ENCODE data around the gene SKAP1.

DNA sequence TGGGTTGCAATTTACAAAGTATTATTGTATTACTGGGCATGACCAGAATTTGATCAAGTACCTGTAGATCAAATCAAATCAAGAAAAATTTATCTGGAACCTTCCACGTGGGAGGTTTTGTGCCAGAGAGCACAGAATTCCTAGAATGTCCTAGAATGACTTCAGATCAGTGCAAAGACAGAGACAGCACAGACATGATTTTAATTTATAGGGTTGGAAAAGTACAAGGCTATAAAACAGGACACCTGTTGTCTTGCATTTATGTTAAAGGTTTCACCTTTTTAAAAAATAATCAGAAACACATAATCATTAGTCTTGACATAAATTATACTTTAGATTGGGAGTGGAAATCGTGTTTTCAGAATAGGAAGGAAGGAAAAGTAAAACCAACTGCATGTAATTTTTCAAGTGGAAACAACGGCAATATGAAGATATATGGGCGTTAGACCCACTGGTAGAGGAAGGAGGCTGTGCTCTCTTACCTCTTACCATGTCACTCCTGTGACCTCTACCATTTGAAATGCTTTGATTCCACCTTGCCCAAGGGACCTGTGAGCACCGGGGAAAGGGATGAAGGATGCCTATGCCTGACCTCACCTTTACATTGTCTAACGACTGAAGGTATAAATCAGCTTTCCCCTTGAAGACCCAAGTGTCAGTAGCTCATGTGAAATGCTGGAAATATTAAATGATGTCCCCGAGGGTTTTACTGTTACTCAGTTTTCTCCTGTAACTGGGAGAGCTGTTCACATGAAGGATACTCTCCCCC is 222.1 kb downstream of the SKAP1 start:
- TF ChIP-seq, protein P1, sequence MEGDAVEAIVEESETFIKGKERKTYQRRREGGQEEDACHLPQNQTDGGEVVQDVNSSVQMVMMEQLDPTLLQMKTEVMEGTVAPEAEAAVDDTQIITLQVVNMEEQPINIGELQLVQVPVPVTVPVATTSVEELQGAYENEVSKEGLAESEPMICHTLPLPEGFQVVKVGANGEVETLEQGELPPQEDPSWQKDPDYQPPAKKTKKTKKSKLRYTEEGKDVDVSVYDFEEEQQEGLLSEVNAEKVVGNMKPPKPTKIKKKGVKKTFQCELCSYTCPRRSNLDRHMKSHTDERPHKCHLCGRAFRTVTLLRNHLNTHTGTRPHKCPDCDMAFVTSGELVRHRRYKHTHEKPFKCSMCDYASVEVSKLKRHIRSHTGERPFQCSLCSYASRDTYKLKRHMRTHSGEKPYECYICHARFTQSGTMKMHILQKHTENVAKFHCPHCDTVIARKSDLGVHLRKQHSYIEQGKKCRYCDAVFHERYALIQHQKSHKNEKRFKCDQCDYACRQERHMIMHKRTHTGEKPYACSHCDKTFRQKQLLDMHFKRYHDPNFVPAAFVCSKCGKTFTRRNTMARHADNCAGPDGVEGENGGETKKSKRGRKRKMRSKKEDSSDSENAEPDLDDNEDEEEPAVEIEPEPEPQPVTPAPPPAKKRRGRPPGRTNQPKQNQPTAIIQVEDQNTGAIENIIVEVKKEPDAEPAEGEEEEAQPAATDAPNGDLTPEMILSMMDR (conservative IDR thresholded peaks at IDR 0.05; ENCODE audit: low read depth in 2 of 2): no peak
- no peak for TF ChIP-seq EZH2 (IDR thresholded peaks at IDR 0.05; ENCODE audit: low read depth, unreplicated experiment)
- TF ChIP-seq JUNB (IDR thresholded peaks at IDR 0.05; ENCODE audit: unreplicated experiment): no peak
- TF ChIP-seq NANOG (IDR thresholded peaks at IDR 0.05; ENCODE audit: borderline replicate concordance): no peak
- TF ChIP-seq, protein P2, sequence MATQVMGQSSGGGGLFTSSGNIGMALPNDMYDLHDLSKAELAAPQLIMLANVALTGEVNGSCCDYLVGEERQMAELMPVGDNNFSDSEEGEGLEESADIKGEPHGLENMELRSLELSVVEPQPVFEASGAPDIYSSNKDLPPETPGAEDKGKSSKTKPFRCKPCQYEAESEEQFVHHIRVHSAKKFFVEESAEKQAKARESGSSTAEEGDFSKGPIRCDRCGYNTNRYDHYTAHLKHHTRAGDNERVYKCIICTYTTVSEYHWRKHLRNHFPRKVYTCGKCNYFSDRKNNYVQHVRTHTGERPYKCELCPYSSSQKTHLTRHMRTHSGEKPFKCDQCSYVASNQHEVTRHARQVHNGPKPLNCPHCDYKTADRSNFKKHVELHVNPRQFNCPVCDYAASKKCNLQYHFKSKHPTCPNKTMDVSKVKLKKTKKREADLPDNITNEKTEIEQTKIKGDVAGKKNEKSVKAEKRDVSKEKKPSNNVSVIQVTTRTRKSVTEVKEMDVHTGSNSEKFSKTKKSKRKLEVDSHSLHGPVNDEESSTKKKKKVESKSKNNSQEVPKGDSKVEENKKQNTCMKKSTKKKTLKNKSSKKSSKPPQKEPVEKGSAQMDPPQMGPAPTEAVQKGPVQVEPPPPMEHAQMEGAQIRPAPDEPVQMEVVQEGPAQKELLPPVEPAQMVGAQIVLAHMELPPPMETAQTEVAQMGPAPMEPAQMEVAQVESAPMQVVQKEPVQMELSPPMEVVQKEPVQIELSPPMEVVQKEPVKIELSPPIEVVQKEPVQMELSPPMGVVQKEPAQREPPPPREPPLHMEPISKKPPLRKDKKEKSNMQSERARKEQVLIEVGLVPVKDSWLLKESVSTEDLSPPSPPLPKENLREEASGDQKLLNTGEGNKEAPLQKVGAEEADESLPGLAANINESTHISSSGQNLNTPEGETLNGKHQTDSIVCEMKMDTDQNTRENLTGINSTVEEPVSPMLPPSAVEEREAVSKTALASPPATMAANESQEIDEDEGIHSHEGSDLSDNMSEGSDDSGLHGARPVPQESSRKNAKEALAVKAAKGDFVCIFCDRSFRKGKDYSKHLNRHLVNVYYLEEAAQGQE (IDR thresholded peaks at IDR 0.05; ENCODE audit: unreplicated experiment): no peak
- no peak for TF ChIP-seq POLR2AphosphoS5 (IDR thresholded peaks at IDR 0.05; ENCODE audit: low read depth)
- TF ChIP-seq CREB1 (CRISPR knock-in tag; IDR thresholded peaks at IDR 0.05; ENCODE audit: low read depth): no peak
- TF ChIP-seq, protein P3, sequence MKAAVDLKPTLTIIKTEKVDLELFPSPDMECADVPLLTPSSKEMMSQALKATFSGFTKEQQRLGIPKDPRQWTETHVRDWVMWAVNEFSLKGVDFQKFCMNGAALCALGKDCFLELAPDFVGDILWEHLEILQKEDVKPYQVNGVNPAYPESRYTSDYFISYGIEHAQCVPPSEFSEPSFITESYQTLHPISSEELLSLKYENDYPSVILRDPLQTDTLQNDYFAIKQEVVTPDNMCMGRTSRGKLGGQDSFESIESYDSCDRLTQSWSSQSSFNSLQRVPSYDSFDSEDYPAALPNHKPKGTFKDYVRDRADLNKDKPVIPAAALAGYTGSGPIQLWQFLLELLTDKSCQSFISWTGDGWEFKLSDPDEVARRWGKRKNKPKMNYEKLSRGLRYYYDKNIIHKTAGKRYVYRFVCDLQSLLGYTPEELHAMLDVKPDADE (IDR thresholded peaks at IDR 0.05): no peak
- no peak for TF ChIP-seq EZH2phosphoT487 (IDR thresholded peaks at IDR 0.05; ENCODE audit: unreplicated experiment)
- TF ChIP-seq ZNF331 (CRISPR knock-in tag; IDR thresholded peaks at IDR 0.05; ENCODE audit: low read depth): no peak
- TF ChIP-seq ZNF114 (CRISPR knock-in tag; IDR thresholded peaks at IDR 0.05): no peak
- TF ChIP-seq, protein P4, sequence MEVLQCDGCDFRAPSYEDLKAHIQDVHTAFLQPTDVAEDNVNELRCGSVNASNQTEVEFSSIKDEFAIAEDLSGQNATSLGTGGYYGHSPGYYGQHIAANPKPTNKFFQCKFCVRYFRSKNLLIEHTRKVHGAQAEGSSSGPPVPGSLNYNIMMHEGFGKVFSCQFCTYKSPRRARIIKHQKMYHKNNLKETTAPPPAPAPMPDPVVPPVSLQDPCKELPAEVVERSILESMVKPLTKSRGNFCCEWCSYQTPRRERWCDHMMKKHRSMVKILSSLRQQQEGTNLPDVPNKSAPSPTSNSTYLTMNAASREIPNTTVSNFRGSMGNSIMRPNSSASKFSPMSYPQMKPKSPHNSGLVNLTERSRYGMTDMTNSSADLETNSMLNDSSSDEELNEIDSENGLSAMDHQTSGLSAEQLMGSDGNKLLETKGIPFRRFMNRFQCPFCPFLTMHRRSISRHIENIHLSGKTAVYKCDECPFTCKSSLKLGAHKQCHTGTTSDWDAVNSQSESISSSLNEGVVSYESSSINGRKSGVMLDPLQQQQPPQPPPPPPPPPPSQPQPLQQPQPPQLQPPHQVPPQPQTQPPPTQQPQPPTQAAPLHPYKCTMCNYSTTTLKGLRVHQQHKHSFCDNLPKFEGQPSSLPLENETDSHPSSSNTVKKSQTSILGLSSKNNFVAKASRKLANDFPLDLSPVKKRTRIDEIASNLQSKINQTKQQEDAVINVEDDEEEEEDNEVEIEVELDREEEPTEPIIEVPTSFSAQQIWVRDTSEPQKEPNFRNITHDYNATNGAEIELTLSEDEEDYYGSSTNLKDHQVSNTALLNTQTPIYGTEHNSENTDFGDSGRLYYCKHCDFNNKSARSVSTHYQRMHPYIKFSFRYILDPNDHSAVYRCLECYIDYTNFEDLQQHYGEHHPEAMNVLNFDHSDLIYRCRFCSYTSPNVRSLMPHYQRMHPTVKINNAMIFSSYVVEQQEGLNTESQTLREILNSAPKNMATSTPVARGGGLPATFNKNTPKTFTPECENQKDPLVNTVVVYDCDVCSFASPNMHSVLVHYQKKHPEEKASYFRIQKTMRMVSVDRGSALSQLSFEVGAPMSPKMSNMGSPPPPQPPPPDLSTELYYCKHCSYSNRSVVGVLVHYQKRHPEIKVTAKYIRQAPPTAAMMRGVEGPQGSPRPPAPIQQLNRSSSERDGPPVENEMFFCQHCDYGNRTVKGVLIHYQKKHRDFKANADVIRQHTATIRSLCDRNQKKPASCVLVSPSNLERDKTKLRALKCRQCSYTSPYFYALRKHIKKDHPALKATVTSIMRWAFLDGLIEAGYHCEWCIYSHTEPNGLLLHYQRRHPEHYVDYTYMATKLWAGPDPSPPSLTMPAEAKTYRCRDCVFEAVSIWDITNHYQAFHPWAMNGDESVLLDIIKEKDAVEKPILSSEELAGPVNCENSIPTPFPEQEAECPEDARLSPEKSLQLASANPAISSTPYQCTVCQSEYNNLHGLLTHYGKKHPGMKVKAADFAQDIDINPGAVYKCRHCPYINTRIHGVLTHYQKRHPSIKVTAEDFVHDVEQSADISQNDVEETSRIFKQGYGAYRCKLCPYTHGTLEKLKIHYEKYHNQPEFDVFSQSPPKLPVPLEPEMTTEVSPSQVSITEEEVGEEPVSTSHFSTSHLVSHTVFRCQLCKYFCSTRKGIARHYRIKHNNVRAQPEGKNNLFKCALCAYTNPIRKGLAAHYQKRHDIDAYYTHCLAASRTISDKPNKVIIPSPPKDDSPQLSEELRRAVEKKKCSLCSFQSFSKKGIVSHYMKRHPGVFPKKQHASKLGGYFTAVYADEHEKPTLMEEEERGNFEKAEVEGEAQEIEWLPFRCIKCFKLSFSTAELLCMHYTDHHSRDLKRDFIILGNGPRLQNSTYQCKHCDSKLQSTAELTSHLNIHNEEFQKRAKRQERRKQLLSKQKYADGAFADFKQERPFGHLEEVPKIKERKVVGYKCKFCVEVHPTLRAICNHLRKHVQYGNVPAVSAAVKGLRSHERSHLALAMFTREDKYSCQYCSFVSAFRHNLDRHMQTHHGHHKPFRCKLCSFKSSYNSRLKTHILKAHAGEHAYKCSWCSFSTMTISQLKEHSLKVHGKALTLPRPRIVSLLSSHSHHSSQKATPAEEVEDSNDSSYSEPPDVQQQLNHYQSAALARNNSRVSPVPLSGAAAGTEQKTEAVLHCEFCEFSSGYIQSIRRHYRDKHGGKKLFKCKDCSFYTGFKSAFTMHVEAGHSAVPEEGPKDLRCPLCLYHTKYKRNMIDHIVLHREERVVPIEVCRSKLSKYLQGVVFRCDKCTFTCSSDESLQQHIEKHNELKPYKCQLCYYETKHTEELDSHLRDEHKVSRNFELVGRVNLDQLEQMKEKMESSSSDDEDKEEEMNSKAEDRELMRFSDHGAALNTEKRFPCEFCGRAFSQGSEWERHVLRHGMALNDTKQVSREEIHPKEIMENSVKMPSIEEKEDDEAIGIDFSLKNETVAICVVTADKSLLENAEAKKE (CRISPR knock-in tag; IDR thresholded peaks at IDR 0.05): no peak

All from GM23338 (cell line).